DOHH2 (cell line): Measurements from ENCODE around the gene OSTF1.

Experiments
- H3F3A ChIP-seq: fragments of 200-600 bp; sonication (generic), shearing (Covaris generic); 2 replicates; pipeline ENCODE4 v1.6.0; 2016; ENCODE audit warnings: antibody characterized with exemption, mild to moderate bottlenecking; ENCODE audit not compliant: control insufficient read depth, insufficient read depth
- H3K27ac ChIP-seq: fragments of 200-600 bp; sonication (generic); 2 replicates; pipeline ENCODE4 v1.5.1; 2014; ENCODE audit warnings: low read depth, mild to moderate bottlenecking, low read length, moderate library complexity
- H3K27me3 ChIP-seq: fragments of 200-600 bp; sonication (generic); 2 replicates; pipeline ENCODE4 v1.6.1; 2014; ENCODE audit warnings: mild to moderate bottlenecking, low read length, mixed read lengths; ENCODE audit not compliant: control insufficient read depth
- H3K36me3 ChIP-seq: fragments of 200-600 bp; sonication (generic); 2 replicates; pipeline ENCODE4 v1.6.1; 2014; ENCODE audit warnings: mild to moderate bottlenecking, low read length, moderate library complexity, mixed read lengths; ENCODE audit not compliant: control insufficient read depth
- H3K4me1 ChIP-seq: fragments of 200-600 bp; sonication (generic); 2 replicates; pipeline ENCODE4 v1.6.1; 2014; ENCODE audit warnings: mild to moderate bottlenecking, low read length, mixed read lengths; ENCODE audit not compliant: control insufficient read depth
- H3K4me2 ChIP-seq: fragments of 200-600 bp; sonication (generic); 2 replicates; pipeline ENCODE4 v1.6.0; 2014; ENCODE audit warnings: mild to moderate bottlenecking, low read length, moderate library complexity
- H3K4me3 ChIP-seq: fragments of 200-600 bp; sonication (generic); 2 replicates; pipeline ENCODE4 v1.5.1; 2014; ENCODE audit warnings: mild to moderate bottlenecking, low read length, mixed read lengths
- H3K79me2 ChIP-seq: fragments of 200-600 bp; sonication (generic); 2 replicates; pipeline ENCODE4 v1.6.1; 2014; ENCODE audit warnings: mild to moderate bottlenecking, low read length, mixed read lengths; ENCODE audit not compliant: control insufficient read depth
- H3K9me2 ChIP-seq: fragments of 200-600 bp; sonication (generic); replicated peaks from 2 replicates; pipeline ENCODE4 v1.6.1; 2014; ENCODE audit warnings: mild to moderate bottlenecking, low read length, mixed read lengths; ENCODE audit not compliant: control insufficient read depth
- H3K9me3 ChIP-seq: fragments of 200-600 bp; sonication (generic); 2 replicates; pipeline ENCODE4 v1.6.1; 2014; ENCODE audit warnings: antibody characterized with exemption, low read length, mixed read lengths; ENCODE audit not compliant: control insufficient read depth, insufficient read depth
- H4K20me1 ChIP-seq: fragments of 200-600 bp; sonication (generic); 2 replicates; pipeline ENCODE4 v1.6.0; 2014; ENCODE audit warnings: low read depth, mild to moderate bottlenecking, antibody characterized with exemption, low read length, moderate library complexity; ENCODE audit not compliant: control insufficient read depth, insufficient read depth
- CTCF ChIP-seq: fragments of 200-600 bp; sonication (generic); IDR thresholded peaks from one replicate; pipeline ENCODE4 v1.5.1; 2014; ENCODE audit warnings: antibody characterized with exemption, mild to moderate bottlenecking, low read depth, low read length; ENCODE audit not compliant: poor library complexity, severe bottlenecking
- EZH2phosphoT487 ChIP-seq: fragments of 200-600 bp; sonication (generic); IDR thresholded peaks from 2 replicates; pipeline ENCODE4 v1.6.1; 2017; ENCODE audit warnings: borderline replicate concordance, mild to moderate bottlenecking, antibody characterized with exemption, low read length, moderate library complexity, mixed read lengths

OSTF1 gene

GRCh38 chr9:75130172-75130571 is 41.9 kb downstream of the OSTF1 start:
- H3K4me2 ChIP-seq, result no peak overlapping the region
- no peak overlapping the region for H3K27ac ChIP-seq
- no peaks in the 10 kb centered on the region for H3K79me2 ChIP-seq
- no peaks in the 10 kb centered on the region for H3K27me3 ChIP-seq
- H3K4me3 ChIP-seq, result no peak overlapping the region
- no peaks in the 10 kb centered on the region for H3K9me3 ChIP-seq
- H4K20me1 ChIP-seq, result no peaks in the 10 kb centered on the region
- TF ChIP-seq EZH2phosphoT487 (no peak), CTCF (no peak)
- H3K36me3 ChIP-seq, result peaks cover 12% of the 10 kb centered on the region
- no peaks in the 10 kb centered on the region for H3F3A ChIP-seq
- H3K4me1 ChIP-seq, result no peaks in the 10 kb centered on the region
- H3K9me2 ChIP-seq, result no peaks in the 10 kb centered on the region

GRCh38 chr9:75130621-75131230 is 42.4 kb downstream of the OSTF1 start:
- peaks cover 14% of the 10 kb centered on the region for H3K36me3 ChIP-seq

DNA sequence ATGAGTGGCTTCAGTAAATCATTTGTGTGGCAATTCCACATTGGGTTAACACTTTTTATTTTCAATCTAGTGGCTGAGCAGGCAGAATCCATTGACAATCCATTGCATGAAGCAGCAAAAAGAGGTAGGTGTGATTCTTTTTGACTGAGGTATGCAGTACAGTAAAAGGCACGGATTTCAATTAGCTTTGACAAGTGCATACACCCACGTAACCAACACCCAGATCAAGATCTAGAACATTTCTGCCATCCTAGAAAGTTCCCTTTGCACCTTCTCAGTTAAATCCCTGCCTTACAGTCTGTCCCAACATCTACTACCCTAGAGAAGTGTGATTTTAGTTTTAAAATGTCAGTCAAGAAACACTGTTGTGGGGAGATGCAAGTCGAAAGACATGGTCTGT is 43.4 kb downstream of the OSTF1 start:
- H3K4me1 ChIP-seq, result no peaks in the 10 kb centered on the region
- no peaks in the 10 kb centered on the region for H3F3A ChIP-seq
- TF ChIP-seq CTCF, result no peak
- TF ChIP-seq EZH2phosphoT487, result no peak
- no peak overlapping the region for H3K4me2 ChIP-seq
- H4K20me1 ChIP-seq, result no peaks in the 10 kb centered on the region
- H3K4me3 ChIP-seq, result no peak overlapping the region
- no peaks in the 10 kb centered on the region for H3K27me3 ChIP-seq
- peaks cover 18% of the 10 kb centered on the region for H3K36me3 ChIP-seq
- H3K9me3 ChIP-seq, result no peaks in the 10 kb centered on the region
- H3K9me2 ChIP-seq, result no peaks in the 10 kb centered on the region
- no peaks in the 10 kb centered on the region for H3K79me2 ChIP-seq
- no peak overlapping the region for H3K27ac ChIP-seq

More at GRCh38 chr9:75130621-75131230, 42.4 kb downstream of the OSTF1 start:
- no peaks in the 10 kb centered on the region for H3K27me3 ChIP-seq
- no peaks in the 10 kb centered on the region for H3K9me2 ChIP-seq
- no peaks in the 10 kb centered on the region for H4K20me1 ChIP-seq
- H3K27ac ChIP-seq, result no peak overlapping the region
- no peak for TF ChIP-seq CTCF
- TF ChIP-seq EZH2phosphoT487, result no peak
- H3K9me3 ChIP-seq, result no peaks in the 10 kb centered on the region
- no peak overlapping the region for H3K4me3 ChIP-seq
- no peak overlapping the region for H3K4me2 ChIP-seq
- no peaks in the 10 kb centered on the region for H3K79me2 ChIP-seq
- H3F3A ChIP-seq, result no peaks in the 10 kb centered on the region
- H3K4me1 ChIP-seq, result no peaks in the 10 kb centered on the region
